Stimulated activated CD8-positive, alpha-beta memory T cell treated with anti-CD3 and anti-CD28 coated beads, Interleukin-12 subunit alpha, Interleukin-12 subunit beta, amount 100 ng/mL, for 24 hours (primary cell): ENCODE results near the gene VWF.

ENCODE experiments used
- DNase-seq: peaks from one replicate; pipeline ENCODE4 v3.0.0-alpha.2; 2020; ENCODE audit errors: extremely low read depth

VWF gene

DNA sequence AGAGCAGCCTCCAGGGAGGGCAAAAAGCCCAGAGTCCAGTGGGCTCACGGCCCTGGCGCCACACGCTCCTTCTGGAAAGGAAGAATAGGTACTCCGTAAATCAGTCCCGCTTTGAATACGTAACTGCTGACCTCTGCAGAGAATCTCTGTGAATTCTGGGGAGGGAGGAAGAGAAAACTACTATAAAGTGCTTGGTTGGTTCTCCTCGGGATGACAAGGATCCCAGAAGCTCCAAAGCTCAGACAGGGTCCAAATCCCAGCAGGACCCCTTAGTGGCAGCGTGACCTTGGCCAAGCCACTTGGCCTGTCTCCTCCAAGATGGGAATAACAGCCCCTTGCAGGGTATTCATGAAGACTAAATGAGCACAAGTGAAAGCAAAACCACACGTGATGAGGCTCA is 211.1 kb downstream of the VWF start:
- DNase-seq: no peak

- DNase-seq: no peak
Measured at GRCh38 chr12:5912437-5913334, 211.8 kb downstream of the VWF start.

GRCh38 chr12:5912011-5912410 is 212.5 kb downstream of the VWF start:
- no peak for DNase-seq

- DNase-seq: no peak
Measured at GRCh38 chr12:5910790-5911548, 213.5 kb downstream of the VWF start.

GRCh38 chr12:5909560-5909959 is 214.9 kb downstream of the VWF start:
- DNase-seq: no peak

- no peak for DNase-seq
Measured at GRCh38 chr12:5908251-5908650, 216.2 kb downstream of the VWF start.

- DNase-seq: no peak
Measured at GRCh38 chr12:5907807-5908206, 216.7 kb downstream of the VWF start.

GRCh38 chr12:5905757-5906156 is 218.7 kb downstream of the VWF start:
- DNase-seq: no peak

GRCh38 chr12:5904969-5905368 is 219.5 kb downstream of the VWF start:
- DNase-seq: no peak

DNA sequence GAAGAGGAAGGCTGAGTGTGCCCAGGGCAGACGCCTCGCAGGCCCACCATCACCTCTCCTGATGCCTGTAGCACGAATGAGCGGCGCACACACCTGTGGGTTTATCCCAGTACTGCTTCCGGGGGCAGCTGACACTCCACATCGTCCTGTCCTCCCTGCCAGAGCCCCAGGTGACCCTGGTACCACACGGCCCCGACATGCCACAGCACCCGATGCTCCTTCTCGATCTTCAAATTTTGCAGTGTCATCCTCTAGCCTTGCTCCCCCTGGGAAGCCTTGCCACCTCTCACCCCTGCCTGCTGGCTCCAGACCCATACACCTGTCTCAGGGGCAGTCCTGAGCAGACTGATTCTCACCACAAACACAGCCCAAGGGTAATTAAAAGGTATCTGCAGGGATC is 220.0 kb downstream of the VWF start:
- DNase-seq: no peak

GRCh38 chr12:5902736-5903135 is 221.7 kb downstream of the VWF start:
- no peak for DNase-seq

- no peak for DNase-seq
Measured at GRCh38 chr12:5901416-5901815, 223.1 kb downstream of the VWF start.

DNA sequence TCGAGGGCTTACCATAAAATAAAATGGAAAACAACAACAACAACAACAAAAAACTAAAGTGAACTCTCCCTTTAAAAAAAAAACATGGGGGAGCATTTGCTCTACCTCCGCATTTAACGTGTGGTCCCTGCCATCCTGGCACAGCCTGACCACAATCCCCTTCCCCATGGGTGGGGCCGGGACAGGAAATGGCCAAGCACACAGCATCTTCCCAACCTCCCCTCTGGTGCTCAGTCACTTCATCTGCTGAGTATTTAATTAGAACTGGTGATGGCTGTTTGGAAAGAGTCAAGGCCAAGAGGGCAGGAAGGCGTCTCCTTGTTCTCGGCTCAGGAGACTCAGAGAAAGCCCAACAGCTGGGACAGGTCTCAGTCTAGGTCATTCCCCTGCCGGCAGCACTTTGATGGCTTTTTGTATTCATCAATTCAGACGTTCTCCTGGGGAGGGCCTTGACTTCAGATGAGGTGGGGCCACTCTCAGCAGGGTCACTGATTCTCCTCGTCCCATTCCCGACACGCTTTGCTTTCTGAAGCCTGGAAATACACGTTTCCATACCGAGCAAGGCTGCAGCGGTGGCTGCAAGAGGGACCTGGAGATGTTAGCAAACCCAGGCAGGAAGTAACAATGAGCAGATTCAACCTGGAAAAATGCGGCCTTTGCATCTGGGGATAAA is 223.8 kb downstream of the VWF start:
- no peak for DNase-seq

GRCh38 chr12:5900076-5900475 is 224.4 kb downstream of the VWF start:
- no peak for DNase-seq

GRCh38 chr12:5899675-5900074 is 224.8 kb downstream of the VWF start:
- DNase-seq: no peak

GRCh38 chr12:5898874-5899273 is 225.6 kb downstream of the VWF start:
- no peak for DNase-seq
